Esophagus muscularis mucosa (tissue), 4 donors: ENCODE data around the gene TMEM238. TPM values are rescaled to one million over a fixed set of nuclear protein-coding genes. Genes with fewer than 3 reads are reported as not detected.
"Not testable (repeated sequence)": the region's sequence is repeated elsewhere in the genome, so short reads cannot be mapped to it uniquely, and the experiment has no call there.

Source experiments
- DNase-seq: peaks from one replicate; pipeline ENCODE4 v3.0.0-alpha.2; 2017; ENCODE audit errors: extremely low spot score
- H3K27ac ChIP-seq, 4 donors: fragments of 200-600 bp; sonication (generic); replicated peaks in 1 of 4; 1 replicate in 3 of 4; 2 replicates in 1 of 4; pipeline ENCODE4 v1.5.1; 2016 to 2019; ENCODE audit warnings: mild to moderate bottlenecking in 1 of 4
- H3K27me3 ChIP-seq, 4 donors: fragments of 200-600 bp; sonication (generic); one replicate each; pipeline versions ENCODE4 v1.5.1 to v1.6.0; 2016 to 2019
- H3K36me3 ChIP-seq, 4 donors: fragments of 200-600 bp; sonication (generic); one replicate each; pipeline ENCODE4 v1.5.1; 2016 to 2019
- H3K4me1 ChIP-seq, 4 donors: fragments of 200-600 bp; sonication (generic); one replicate each; pipeline ENCODE4 v1.5.1; 2016 to 2019
- H3K4me3 ChIP-seq, 4 donors: fragments of 200-600 bp; sonication (generic); 1 replicate in 2 of 4; 2 replicates in 2 of 4; pipeline ENCODE4 v1.5.1; 2016 to 2019; ENCODE audit warnings: mild to moderate bottlenecking in 4 of 4, moderate library complexity in 1 of 4
- H3K9me3 ChIP-seq, 4 donors: fragments of 200-600 bp; sonication (generic); 1 replicate in 3 of 4; 2 replicates in 1 of 4; pipeline ENCODE4 v1.5.1; 2016 to 2019
- CTCF ChIP-seq, 3 experiments: fragments of 200-600 bp in 2 of 3; fragments of 450-650 bp in 1 of 3; sonication (generic) in 2 of 3; IDR thresholded peaks; one replicate each; pipeline ENCODE4 v1.5.1; 2017 to 2019; ENCODE audit warnings: antibody characterized with exemption in 3 of 3, mild to moderate bottlenecking in 2 of 3, moderate library complexity in 1 of 3
- EP300 ChIP-seq: sonication (generic); formaldehyde crosslinking; IDR thresholded peaks from one replicate; pipeline ENCODE4 v1.6.1; 2017; ENCODE audit warnings: antibody characterized with exemption
- POLR2A ChIP-seq: fragments of 450-650 bp; IDR thresholded peaks from one replicate; pipeline ENCODE4 v1.6.1; 2017; ENCODE audit warnings: antibody characterized with exemption, moderate library complexity, mild to moderate bottlenecking, low read depth
- POLR2AphosphoS5 ChIP-seq, 2 donors: sonication (generic); formaldehyde crosslinking; IDR thresholded peaks; one replicate each; pipeline ENCODE4 v1.6.1; 2017; ENCODE audit warnings: antibody characterized with exemption in 2 of 2
- WGBS: methylation state at CpG from one replicate; pipeline ENCODE4 v1.1.5; 2018; 5-methylcytosine and 5-hydroxymethylcytosine counted together
- intact Hi-C: fragments of 100-400 bp; cut with DNase I; formaldehyde crosslinking; loops from one replicate; pipeline ENCODE4 v1.15.1; 2023
- total RNA-seq, 4 donors: library from RNA; depleted of rRNA; stranded (reverse); fragments of >200 nt; gene quantifications; one replicate each; pipeline versions ENCODE4 v1.1.0 to v1.2.1, GENCODE V29; 2016

The TMEM238 gene
- total RNA-seq, 4 donors from 2014 or later, result 0.83 to 7.5 (median 1.00) TPM

- H3K9me3 ChIP-seq, H3K27me3 ChIP-seq, DNase-seq, intact Hi-C loops: not testable (repeated sequence)
- Histone ChIP-seq H3K4me3 (peak within 1 kb of the TSS; percentile 87 to 98 (median 97)), H3K4me1 (peaks cover 14 to 28% (median 25%) of the 10 kb centered on the region in 4 donors), H3K27ac (peak within 1 kb of the TSS; percentile 97 to 99 (median 98)), H3K36me3 (peaks cover 15 to 39% (median 34%) of the 10 kb centered on the region in 4 donors)
- TF ChIP-seq POLR2AphosphoS5 (IDR thresholded peaks at IDR 0.05) (peak in 1 of 2 donors; percentile 98), POLR2A (peak; percentile 71)
- 0% methylated on average over 1 of the region's 36 CpGs for WGBS
Observed at GRCh38 chr19:55407550-55407799, 23.4 kb upstream of the TMEM238 start, which contains the start of gene UBE2S. Gene UBE2S, minus strand, starts transcription at chr19:55407788. Its CDS starts 199 bp downstream, at chr19:55407589.

- peak overlapping the region; percentile 87 to 98 (median 97) for H3K4me3 ChIP-seq
- no peak for DNase-seq
- no peaks in the 10 kb centered on the region for H3K9me3 ChIP-seq
- H3K36me3 ChIP-seq, result peaks cover 19 to 44% (median 39%) of the 10 kb centered on the region in 4 donors
- H3K4me1 ChIP-seq, result peaks cover 14 to 28% (median 25%) of the 10 kb centered on the region in 4 donors
- intact Hi-C loops, result no loop called here
- H3K27ac ChIP-seq, result peak overlapping the region; percentile 97 to 99 (median 98)
- TF ChIP-seq POLR2AphosphoS5 (IDR thresholded peaks at IDR 0.05), result no peak
- no peak for TF ChIP-seq CTCF (IDR thresholded peaks at IDR 0.05)
- TF ChIP-seq POLR2A, result no peak
- no peak for TF ChIP-seq EP300
- H3K27me3 ChIP-seq, result no peaks in the 10 kb centered on the region
- whole genome bisulfite sequencing, result 19% methylated on average over 15 of the region's 35 CpGs
Observed at GRCh38 chr19:55406826-55407549, 22.9 kb upstream of the TMEM238 start.

GRCh38 chr19:55406091-55406825 is 22.2 kb upstream of the TMEM238 start:
- peaks cover 22 to 51% (median 46%) of the 10 kb centered on the region in 4 donors for H3K36me3 ChIP-seq
- TF ChIP-seq POLR2AphosphoS5 (IDR thresholded peaks at IDR 0.05) (no peak), EP300 (no peak), CTCF (IDR thresholded peaks at IDR 0.05) (no peak), POLR2A (no peak)
- H3K4me3 ChIP-seq, result peak overlapping the region; percentile 87 to 98 (median 97)
- DNase-seq, result no peak
- WGBS, result 77% methylated on average over 14 of the region's 14 CpGs
- peaks cover 14 to 28% (median 25%) of the 10 kb centered on the region in 4 donors for H3K4me1 ChIP-seq
- intact Hi-C loops, result no loop called here
- H3K9me3 ChIP-seq, result no peaks in the 10 kb centered on the region
- H3K27me3 ChIP-seq, result no peaks in the 10 kb centered on the region
- H3K27ac ChIP-seq, result peak overlapping the region in 1 of 4 donors; percentile 98

- DNase-seq, result no peak
- no peak overlapping the region for H3K27ac ChIP-seq
- WGBS, result 83% methylated on average over 5 of the region's 5 CpGs
- H3K36me3 ChIP-seq, result peaks cover 27 to 58% (median 52%) of the 10 kb centered on the region in 4 donors
- intact Hi-C loops, result no loop called here
- H3K4me3 ChIP-seq, result no peak overlapping the region
- H3K9me3 ChIP-seq, result no peaks in the 10 kb centered on the region
- no peak for TF ChIP-seq CTCF (IDR thresholded peaks at IDR 0.05)
- no peak for TF ChIP-seq EP300
- H3K4me1 ChIP-seq, result peaks cover 14 to 28% (median 25%) of the 10 kb centered on the region in 4 donors
- H3K27me3 ChIP-seq, result no peaks in the 10 kb centered on the region
Observed at GRCh38 chr19:55405638-55406037, 21.5 kb upstream of the TMEM238 start.

- Histone ChIP-seq H3K4me1 (peaks cover 10 to 24% (median 18%) of the 10 kb centered on the region in 4 donors), H3K27me3 (no peaks in the 10 kb centered on the region), H3K27ac (no peak overlapping the region), H3K9me3 (no peaks in the 10 kb centered on the region), H3K4me3 (no peak overlapping the region), H3K36me3 (peaks cover 29 to 62% (median 56%) of the 10 kb centered on the region in 4 donors)
- WGBS, result 86% methylated on average over 2 of the region's 2 CpGs
- intact Hi-C loops, result no loop called here
- TF ChIP-seq POLR2AphosphoS5 (IDR thresholded peaks at IDR 0.05), result no peak
- TF ChIP-seq EP300, result no peak
- no peak for TF ChIP-seq POLR2A
- TF ChIP-seq CTCF (IDR thresholded peaks at IDR 0.05), result no peak
- DNase-seq, result no peak
Observed at GRCh38 chr19:55402509-55402908, 18.4 kb upstream of the TMEM238 start.

GRCh38 chr19:55401390-55401789 is 17.3 kb upstream of the TMEM238 start:
- intact Hi-C loops, DNase-seq, H3K4me3 ChIP-seq, H3K27ac ChIP-seq, H3K27me3 ChIP-seq, H3K9me3 ChIP-seq: not testable (repeated sequence)
- 84% methylated on average over 22 of the region's 28 CpGs for WGBS
- Histone ChIP-seq H3K4me1 (peaks cover 3 to 13% (median 11%) of the 10 kb centered on the region in 4 donors), H3K36me3 (peaks cover 29 to 62% (median 56%) of the 10 kb centered on the region in 4 donors)
